Epithelial cell of esophagus (primary cell): Measurements from ENCODE around the gene ARFGEF3.
"Not testable (repeated sequence)": the region's sequence is repeated elsewhere in the genome, so short reads cannot be mapped to it uniquely, and the experiment has no call there.

ENCODE experiments used
- DNase-seq: peaks from one replicate; pipeline ENCODE4 v3.0.0; 2010; ENCODE audit warnings: low read depth
- H3K4me3 ChIP-seq: 2 replicates; pipeline ENCODE4 v1.5.1; 2011; ENCODE audit warnings: mild to moderate bottlenecking, low read length, control low read depth
- CTCF ChIP-seq: IDR thresholded peaks from 2 replicates; pipeline ENCODE4 v1.5.1; 2011; ENCODE audit warnings: low read depth, mild to moderate bottlenecking, low read length, control low read depth, inconsistent platforms; ENCODE audit not compliant: insufficient read depth; ENCODE audit errors: missing control alignments

Gene ARFGEF3

GRCh38 chr6:138277835-138278234 lies 116.1 kb downstream of the ARFGEF3 start:
- DNase-seq, result no peak
- H3K4me3 ChIP-seq, result no peak overlapping the region
- TF ChIP-seq CTCF, result no peak

DNA sequence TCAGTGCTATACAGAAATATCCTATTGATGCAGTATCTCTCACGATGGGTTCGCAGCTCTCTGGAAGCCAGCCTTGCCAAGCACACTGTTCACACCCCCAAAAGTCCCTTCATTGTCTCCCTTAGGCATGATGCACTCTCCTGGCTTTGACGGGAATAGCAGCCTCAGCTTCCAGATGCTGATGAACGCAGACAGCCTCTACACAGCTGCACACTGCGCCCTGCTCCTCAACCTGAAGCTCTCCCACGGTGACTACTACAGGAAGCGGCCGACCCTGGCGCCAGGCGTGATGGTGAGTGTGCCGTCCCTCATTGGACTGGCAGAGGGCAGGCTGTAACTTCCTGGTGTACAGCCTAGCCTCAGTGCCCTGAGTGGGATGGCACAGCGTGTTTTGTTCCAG lies 116.6 kb downstream of the ARFGEF3 start:
- peak; percentile 61 for TF ChIP-seq CTCF
- no peak overlapping the region for H3K4me3 ChIP-seq
- peak; percentile 59 for DNase-seq

GRCh38 chr6:138285800-138286199 lies 124.1 kb downstream of the ARFGEF3 start:
- peak; percentile 23 for TF ChIP-seq CTCF
- H3K4me3 ChIP-seq, result no peak overlapping the region
- no peak for DNase-seq

GRCh38 chr6:138286698-138287097 lies 125.0 kb downstream of the ARFGEF3 start:
- no peak for DNase-seq
- no peak for TF ChIP-seq CTCF
- H3K4me3 ChIP-seq, result no peak overlapping the region

DNA sequence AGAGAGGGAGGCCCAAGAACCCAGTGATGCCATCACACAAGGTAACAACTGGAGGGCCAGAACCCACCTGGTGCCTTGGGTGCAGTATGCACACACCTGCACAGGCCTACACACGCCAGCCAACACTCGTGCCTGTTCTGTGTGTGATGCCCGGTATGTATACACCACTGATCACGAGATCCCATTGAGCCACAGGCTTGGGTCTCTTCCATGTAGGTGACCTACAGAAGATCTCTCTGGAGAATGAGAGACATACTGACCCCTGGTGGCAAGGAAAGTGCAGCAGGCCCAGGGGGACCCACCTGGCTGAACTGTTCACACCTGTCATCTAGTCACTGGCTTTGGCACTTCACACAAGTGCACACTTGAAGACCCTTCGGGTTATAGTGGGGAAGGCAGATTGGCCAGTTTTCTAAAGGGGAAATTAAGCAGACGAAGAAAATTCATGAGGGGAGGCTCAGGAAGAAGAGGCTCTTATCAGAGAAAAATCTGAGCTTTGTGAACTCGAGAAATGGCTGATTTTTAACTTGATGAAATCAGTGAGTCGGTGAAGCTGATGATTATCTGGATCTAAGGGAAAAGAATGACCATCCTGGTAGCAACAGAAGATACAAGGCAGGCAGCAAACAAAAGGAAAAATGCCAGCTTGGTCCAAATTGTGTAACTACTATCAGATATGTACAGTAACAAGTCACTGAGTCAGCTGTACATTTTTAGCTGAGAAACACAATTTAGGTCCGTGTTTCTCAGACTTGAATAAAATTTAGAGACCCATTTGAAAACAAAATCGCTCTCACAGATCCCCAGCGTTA lies 125.6 kb downstream of the ARFGEF3 start:
- H3K4me3 ChIP-seq, result no peak overlapping the region
- DNase-seq, result peak; percentile 56
- peak; percentile 66 for TF ChIP-seq CTCF

DNA sequence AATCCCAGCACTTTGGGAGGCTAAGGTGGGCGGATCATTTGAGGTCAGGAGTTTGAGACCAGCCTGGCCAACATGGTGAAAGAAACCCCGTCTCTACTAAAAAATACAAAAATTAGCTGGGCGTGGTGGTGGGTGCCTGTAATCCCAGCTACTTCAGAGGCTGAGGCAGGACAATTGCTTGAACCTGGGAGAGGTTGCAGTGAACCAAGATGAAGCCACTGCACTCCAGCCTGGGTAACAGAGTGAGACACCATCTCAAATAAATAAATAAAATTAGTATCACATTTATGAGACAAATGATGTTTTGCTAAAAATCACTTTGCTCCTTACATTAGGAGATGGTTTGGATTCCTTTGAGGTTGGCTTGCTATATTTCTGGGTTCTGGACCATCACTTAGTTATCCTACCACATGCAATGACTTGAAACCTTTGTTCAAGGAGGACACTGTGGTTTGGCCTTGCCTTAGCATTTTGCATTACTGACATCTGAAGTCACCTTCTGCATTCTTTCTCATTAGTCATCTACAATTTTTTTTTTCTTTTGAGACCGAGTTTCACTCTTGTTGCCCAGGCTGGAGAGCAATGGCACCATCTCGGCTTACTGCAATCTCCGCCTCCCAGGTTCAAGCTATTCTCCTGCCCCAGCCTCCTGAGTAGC lies 126.8 kb downstream of the ARFGEF3 start:
- peak; percentile 94 for DNase-seq
- H3K4me3 ChIP-seq, result not testable (repeated sequence)

DNA sequence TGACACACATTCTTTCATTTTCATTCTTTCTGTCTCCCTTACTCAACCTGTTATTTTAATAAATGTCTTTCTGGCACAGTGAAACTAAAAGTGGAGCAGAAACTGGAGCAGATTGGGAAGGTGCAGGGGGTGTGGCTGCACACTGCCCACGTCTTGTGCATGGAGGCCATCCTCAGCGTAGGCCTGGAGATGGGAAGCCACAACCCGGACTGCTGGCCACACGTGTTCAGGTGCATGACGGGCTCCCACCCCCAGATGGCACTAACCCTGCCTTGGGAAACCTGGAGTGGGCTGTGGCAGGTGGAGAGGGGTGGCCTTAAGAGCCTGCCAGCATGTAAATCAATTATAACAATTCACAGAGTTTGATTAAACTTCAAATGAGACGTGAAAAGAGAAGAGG lies 128.0 kb downstream of the ARFGEF3 start:
- H3K4me3 ChIP-seq, result no peak overlapping the region
- no peak for DNase-seq
- no peak for TF ChIP-seq CTCF
